ENCODE measurements around the gene PKHD1.
"Not testable (repeated sequence)": the region's sequence is repeated elsewhere in the genome, so short reads cannot be mapped to it uniquely, and the experiment has no call there.

PKHD1 gene

GRCh38 chr6:51983564-51983963, 103.8 kb downstream of the PKHD1 start:
- no peak for DNase-seq

GRCh38 chr6:51982695-51983094, 104.7 kb downstream of the PKHD1 start:
- not testable (repeated sequence) for DNase-seq

GRCh38 chr6:51976374-51976773, 111.0 kb downstream of the PKHD1 start:
- DNase-seq, result no peak

- no peak for DNase-seq
Observed at GRCh38 chr6:51972659-51973058, 114.8 kb downstream of the PKHD1 start.

GRCh38 chr6:51968265-51968664, 119.1 kb downstream of the PKHD1 start:
- no peak for DNase-seq

GRCh38 chr6:51965222-51965801, 122.1 kb downstream of the PKHD1 start:
- DNase-seq, result no peak

- no peak for DNase-seq
Observed at GRCh38 chr6:51963980-51964379, 123.4 kb downstream of the PKHD1 start.

- DNase-seq, result no peak
Observed at GRCh38 chr6:51962354-51962753, 125.1 kb downstream of the PKHD1 start.

GRCh38 chr6:51960419-51960818, 127.0 kb downstream of the PKHD1 start:
- DNase-seq, result no peak

GRCh38 chr6:51959744-51960383, 127.5 kb downstream of the PKHD1 start:
- peak; percentile 47 for DNase-seq

- DNase-seq, result no peak
Observed at GRCh38 chr6:51954681-51955080, 132.7 kb downstream of the PKHD1 start.

- no peak for DNase-seq
Observed at GRCh38 chr6:51953246-51953645, 134.2 kb downstream of the PKHD1 start.

- no peak for DNase-seq
Observed at GRCh38 chr6:51951924-51952323, 135.5 kb downstream of the PKHD1 start.

GRCh38 chr6:51949526-51949925, 137.9 kb downstream of the PKHD1 start:
- no peak for DNase-seq

GRCh38 chr6:51939695-51940094, 147.7 kb downstream of the PKHD1 start:
- DNase-seq, result not testable (repeated sequence)

GRCh38 chr6:51936531-51937290, 150.7 kb downstream of the PKHD1 start:
- DNase-seq, result no peak

GRCh38 chr6:51934098-51934497, 153.3 kb downstream of the PKHD1 start:
- DNase-seq, result no peak

GRCh38 chr6:51932956-51933355, 154.5 kb downstream of the PKHD1 start:
- DNase-seq, result no peak

GRCh38 chr6:51930602-51931001, 156.8 kb downstream of the PKHD1 start:
- no peak for DNase-seq

GRCh38 chr6:51929934-51930574, 157.4 kb downstream of the PKHD1 start:
- no peak for DNase-seq

- no peak for DNase-seq
Observed at GRCh38 chr6:51928320-51928719, 159.1 kb downstream of the PKHD1 start.

- no peak for DNase-seq
Observed at GRCh38 chr6:51927450-51927849, 160.0 kb downstream of the PKHD1 start.

- no peak for DNase-seq
Observed at GRCh38 chr6:51926125-51926524, 161.3 kb downstream of the PKHD1 start.

- not testable (repeated sequence) for DNase-seq
Observed at GRCh38 chr6:51922479-51922878, 164.9 kb downstream of the PKHD1 start.
